ENCODE results near the gene IMMT. TPM values are rescaled to one million over a fixed set of nuclear protein-coding genes. Genes with fewer than 3 reads are reported as not detected.

IMMT gene
- total and polyA plus RNA-seq, 2 experiments from 2014 or later = 71.0 to 96.7 TPM

DNA sequence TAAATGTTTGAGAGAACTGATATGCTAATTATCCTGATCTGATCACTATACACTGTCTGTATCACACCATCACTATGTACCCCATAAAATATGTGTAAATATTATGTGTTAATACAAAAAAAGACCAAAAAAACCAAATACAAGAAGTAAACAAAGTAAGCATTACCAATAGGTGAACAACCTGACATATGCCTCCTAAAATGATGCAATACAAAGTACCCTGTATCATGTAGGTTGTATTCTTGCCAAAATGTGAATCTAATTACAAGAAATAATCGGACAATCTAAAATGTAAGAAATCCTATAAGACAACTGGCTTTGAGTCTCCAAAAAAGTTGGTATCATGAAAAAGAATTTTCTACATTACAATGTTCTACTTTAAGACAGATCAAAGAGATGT lies 97.3 kb downstream of the IMMT start:
- no peak for TF ChIP-seq ZNF331 (CRISPR knock-in tag; IDR thresholded peaks at IDR 0.05; ENCODE audit: low read depth)
- TF ChIP-seq, protein P1, sequence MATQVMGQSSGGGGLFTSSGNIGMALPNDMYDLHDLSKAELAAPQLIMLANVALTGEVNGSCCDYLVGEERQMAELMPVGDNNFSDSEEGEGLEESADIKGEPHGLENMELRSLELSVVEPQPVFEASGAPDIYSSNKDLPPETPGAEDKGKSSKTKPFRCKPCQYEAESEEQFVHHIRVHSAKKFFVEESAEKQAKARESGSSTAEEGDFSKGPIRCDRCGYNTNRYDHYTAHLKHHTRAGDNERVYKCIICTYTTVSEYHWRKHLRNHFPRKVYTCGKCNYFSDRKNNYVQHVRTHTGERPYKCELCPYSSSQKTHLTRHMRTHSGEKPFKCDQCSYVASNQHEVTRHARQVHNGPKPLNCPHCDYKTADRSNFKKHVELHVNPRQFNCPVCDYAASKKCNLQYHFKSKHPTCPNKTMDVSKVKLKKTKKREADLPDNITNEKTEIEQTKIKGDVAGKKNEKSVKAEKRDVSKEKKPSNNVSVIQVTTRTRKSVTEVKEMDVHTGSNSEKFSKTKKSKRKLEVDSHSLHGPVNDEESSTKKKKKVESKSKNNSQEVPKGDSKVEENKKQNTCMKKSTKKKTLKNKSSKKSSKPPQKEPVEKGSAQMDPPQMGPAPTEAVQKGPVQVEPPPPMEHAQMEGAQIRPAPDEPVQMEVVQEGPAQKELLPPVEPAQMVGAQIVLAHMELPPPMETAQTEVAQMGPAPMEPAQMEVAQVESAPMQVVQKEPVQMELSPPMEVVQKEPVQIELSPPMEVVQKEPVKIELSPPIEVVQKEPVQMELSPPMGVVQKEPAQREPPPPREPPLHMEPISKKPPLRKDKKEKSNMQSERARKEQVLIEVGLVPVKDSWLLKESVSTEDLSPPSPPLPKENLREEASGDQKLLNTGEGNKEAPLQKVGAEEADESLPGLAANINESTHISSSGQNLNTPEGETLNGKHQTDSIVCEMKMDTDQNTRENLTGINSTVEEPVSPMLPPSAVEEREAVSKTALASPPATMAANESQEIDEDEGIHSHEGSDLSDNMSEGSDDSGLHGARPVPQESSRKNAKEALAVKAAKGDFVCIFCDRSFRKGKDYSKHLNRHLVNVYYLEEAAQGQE (IDR thresholded peaks at IDR 0.05; ENCODE audit: unreplicated experiment) = no peak
- no peak for TF ChIP-seq EZH2 (IDR thresholded peaks at IDR 0.05; ENCODE audit: low read depth, unreplicated experiment)
- TF ChIP-seq, protein P2, sequence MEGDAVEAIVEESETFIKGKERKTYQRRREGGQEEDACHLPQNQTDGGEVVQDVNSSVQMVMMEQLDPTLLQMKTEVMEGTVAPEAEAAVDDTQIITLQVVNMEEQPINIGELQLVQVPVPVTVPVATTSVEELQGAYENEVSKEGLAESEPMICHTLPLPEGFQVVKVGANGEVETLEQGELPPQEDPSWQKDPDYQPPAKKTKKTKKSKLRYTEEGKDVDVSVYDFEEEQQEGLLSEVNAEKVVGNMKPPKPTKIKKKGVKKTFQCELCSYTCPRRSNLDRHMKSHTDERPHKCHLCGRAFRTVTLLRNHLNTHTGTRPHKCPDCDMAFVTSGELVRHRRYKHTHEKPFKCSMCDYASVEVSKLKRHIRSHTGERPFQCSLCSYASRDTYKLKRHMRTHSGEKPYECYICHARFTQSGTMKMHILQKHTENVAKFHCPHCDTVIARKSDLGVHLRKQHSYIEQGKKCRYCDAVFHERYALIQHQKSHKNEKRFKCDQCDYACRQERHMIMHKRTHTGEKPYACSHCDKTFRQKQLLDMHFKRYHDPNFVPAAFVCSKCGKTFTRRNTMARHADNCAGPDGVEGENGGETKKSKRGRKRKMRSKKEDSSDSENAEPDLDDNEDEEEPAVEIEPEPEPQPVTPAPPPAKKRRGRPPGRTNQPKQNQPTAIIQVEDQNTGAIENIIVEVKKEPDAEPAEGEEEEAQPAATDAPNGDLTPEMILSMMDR (conservative IDR thresholded peaks at IDR 0.05; ENCODE audit: low read depth in 2 of 2) = no peak
- no peak for TF ChIP-seq EZH2phosphoT487 (IDR thresholded peaks at IDR 0.05; ENCODE audit: unreplicated experiment)
- TF ChIP-seq, protein P3, sequence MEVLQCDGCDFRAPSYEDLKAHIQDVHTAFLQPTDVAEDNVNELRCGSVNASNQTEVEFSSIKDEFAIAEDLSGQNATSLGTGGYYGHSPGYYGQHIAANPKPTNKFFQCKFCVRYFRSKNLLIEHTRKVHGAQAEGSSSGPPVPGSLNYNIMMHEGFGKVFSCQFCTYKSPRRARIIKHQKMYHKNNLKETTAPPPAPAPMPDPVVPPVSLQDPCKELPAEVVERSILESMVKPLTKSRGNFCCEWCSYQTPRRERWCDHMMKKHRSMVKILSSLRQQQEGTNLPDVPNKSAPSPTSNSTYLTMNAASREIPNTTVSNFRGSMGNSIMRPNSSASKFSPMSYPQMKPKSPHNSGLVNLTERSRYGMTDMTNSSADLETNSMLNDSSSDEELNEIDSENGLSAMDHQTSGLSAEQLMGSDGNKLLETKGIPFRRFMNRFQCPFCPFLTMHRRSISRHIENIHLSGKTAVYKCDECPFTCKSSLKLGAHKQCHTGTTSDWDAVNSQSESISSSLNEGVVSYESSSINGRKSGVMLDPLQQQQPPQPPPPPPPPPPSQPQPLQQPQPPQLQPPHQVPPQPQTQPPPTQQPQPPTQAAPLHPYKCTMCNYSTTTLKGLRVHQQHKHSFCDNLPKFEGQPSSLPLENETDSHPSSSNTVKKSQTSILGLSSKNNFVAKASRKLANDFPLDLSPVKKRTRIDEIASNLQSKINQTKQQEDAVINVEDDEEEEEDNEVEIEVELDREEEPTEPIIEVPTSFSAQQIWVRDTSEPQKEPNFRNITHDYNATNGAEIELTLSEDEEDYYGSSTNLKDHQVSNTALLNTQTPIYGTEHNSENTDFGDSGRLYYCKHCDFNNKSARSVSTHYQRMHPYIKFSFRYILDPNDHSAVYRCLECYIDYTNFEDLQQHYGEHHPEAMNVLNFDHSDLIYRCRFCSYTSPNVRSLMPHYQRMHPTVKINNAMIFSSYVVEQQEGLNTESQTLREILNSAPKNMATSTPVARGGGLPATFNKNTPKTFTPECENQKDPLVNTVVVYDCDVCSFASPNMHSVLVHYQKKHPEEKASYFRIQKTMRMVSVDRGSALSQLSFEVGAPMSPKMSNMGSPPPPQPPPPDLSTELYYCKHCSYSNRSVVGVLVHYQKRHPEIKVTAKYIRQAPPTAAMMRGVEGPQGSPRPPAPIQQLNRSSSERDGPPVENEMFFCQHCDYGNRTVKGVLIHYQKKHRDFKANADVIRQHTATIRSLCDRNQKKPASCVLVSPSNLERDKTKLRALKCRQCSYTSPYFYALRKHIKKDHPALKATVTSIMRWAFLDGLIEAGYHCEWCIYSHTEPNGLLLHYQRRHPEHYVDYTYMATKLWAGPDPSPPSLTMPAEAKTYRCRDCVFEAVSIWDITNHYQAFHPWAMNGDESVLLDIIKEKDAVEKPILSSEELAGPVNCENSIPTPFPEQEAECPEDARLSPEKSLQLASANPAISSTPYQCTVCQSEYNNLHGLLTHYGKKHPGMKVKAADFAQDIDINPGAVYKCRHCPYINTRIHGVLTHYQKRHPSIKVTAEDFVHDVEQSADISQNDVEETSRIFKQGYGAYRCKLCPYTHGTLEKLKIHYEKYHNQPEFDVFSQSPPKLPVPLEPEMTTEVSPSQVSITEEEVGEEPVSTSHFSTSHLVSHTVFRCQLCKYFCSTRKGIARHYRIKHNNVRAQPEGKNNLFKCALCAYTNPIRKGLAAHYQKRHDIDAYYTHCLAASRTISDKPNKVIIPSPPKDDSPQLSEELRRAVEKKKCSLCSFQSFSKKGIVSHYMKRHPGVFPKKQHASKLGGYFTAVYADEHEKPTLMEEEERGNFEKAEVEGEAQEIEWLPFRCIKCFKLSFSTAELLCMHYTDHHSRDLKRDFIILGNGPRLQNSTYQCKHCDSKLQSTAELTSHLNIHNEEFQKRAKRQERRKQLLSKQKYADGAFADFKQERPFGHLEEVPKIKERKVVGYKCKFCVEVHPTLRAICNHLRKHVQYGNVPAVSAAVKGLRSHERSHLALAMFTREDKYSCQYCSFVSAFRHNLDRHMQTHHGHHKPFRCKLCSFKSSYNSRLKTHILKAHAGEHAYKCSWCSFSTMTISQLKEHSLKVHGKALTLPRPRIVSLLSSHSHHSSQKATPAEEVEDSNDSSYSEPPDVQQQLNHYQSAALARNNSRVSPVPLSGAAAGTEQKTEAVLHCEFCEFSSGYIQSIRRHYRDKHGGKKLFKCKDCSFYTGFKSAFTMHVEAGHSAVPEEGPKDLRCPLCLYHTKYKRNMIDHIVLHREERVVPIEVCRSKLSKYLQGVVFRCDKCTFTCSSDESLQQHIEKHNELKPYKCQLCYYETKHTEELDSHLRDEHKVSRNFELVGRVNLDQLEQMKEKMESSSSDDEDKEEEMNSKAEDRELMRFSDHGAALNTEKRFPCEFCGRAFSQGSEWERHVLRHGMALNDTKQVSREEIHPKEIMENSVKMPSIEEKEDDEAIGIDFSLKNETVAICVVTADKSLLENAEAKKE (CRISPR knock-in tag; IDR thresholded peaks at IDR 0.05) = no peak
- no peak for TF ChIP-seq ZNF114 (CRISPR knock-in tag; IDR thresholded peaks at IDR 0.05)
- TF ChIP-seq POLR2AphosphoS5 (IDR thresholded peaks at IDR 0.05; ENCODE audit: low read depth) = no peak
- TF ChIP-seq NANOG (IDR thresholded peaks at IDR 0.05; ENCODE audit: borderline replicate concordance) = no peak
- no peak for TF ChIP-seq JUNB (IDR thresholded peaks at IDR 0.05; ENCODE audit: unreplicated experiment)
- TF ChIP-seq CREB1 (CRISPR knock-in tag; IDR thresholded peaks at IDR 0.05; ENCODE audit: low read depth) = no peak
- H3K9me2 ChIP-seq (ENCODE audit: insufficient read depth) = no peaks in the 10 kb centered on the region
- no peak overlapping the region for H3K27ac ChIP-seq (ENCODE audit: low read depth)
- H3K36me3 ChIP-seq (ENCODE audit: insufficient read depth) = peaks cover 46% of the 10 kb centered on the region
- H3K79me2 ChIP-seq (replicated peaks; ENCODE audit: insufficient read depth) = peaks cover 88% of the 10 kb centered on the region
- H3K27ac Mint-ChIP-seq = no peak overlapping the region
- DNase-seq (ENCODE audit: low spot score) (no peak), ATAC-seq (no peak)
- no peaks in the 10 kb centered on the region for H3K4me1 ChIP-seq (ENCODE audit: insufficient read depth)
- H3K9me3 Mint-ChIP-seq = no peaks in the 10 kb centered on the region
- peaks cover 76% of the 10 kb centered on the region for H3K36me3 Mint-ChIP-seq (ENCODE audit: low read depth)
- no peak overlapping the region for H2AFZ ChIP-seq
- H3K4me3 ChIP-seq = no peak overlapping the region
- H3K4me2 ChIP-seq = no peak overlapping the region
- no peaks in the 10 kb centered on the region for H3K27me3 Mint-ChIP-seq (ENCODE audit: insufficient read depth, low read depth, poor library complexity)
- H3K4me3 Mint-ChIP-seq = no peak overlapping the region
- peaks cover 37% of the 10 kb centered on the region for H4K20me1 ChIP-seq (replicated peaks; ENCODE audit: insufficient read depth)
- no peaks in the 10 kb centered on the region for H3K27me3 ChIP-seq (ENCODE audit: insufficient read depth)
- H3K4me1 Mint-ChIP-seq = no peaks in the 10 kb centered on the region
- H3F3A ChIP-seq (replicated peaks; ENCODE audit: low read depth) = no peaks in the 10 kb centered on the region
